ENCODE measurements around the gene SLC44A1.

DNA sequence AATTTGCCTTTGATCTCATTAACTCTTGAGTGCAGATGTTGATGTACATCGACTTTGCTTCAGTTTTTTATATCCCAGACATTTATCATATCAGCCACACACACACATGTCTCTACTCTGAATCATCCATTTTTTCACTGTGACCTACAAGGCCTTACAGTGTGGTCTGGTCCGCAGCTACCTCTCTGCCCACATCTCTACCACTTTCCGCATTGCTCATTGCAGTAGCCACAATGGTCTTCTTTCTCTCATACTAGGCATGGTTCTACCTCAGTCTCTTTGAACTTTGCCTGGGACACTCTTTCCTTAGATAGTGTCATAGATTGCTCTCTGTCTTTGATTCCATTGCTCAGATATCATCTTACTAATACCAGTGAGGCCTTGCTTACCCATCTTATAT lies 115.4 kb downstream of the SLC44A1 start:
- TF ChIP-seq POLR2A (IDR thresholded peaks at IDR 0.05), result no peak
- TF ChIP-seq, protein P1, sequence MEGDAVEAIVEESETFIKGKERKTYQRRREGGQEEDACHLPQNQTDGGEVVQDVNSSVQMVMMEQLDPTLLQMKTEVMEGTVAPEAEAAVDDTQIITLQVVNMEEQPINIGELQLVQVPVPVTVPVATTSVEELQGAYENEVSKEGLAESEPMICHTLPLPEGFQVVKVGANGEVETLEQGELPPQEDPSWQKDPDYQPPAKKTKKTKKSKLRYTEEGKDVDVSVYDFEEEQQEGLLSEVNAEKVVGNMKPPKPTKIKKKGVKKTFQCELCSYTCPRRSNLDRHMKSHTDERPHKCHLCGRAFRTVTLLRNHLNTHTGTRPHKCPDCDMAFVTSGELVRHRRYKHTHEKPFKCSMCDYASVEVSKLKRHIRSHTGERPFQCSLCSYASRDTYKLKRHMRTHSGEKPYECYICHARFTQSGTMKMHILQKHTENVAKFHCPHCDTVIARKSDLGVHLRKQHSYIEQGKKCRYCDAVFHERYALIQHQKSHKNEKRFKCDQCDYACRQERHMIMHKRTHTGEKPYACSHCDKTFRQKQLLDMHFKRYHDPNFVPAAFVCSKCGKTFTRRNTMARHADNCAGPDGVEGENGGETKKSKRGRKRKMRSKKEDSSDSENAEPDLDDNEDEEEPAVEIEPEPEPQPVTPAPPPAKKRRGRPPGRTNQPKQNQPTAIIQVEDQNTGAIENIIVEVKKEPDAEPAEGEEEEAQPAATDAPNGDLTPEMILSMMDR (IDR thresholded peaks at IDR 0.05), result no peak

Measured in Peyer's patch (tissue), 4 donors.